K562 (cell line): Measurements from ENCODE around the gene ARHGEF3. TPM values are rescaled to one million over a fixed set of nuclear protein-coding genes. Genes with fewer than 3 reads are reported as not detected.

ENCODE experiments used
- ATAC-seq: fragments of 200-7000 bp; cut with Tn5 transposase; 3 replicates; pipeline ENCODE4 v1.9.1; 2020; ENCODE audit warnings: moderate library complexity
- BruUV-seq: library from RNA; stranded (reverse); fragments of 400-500 nt; replicated peaks from 2 replicates; lab custom pipeline; 2021; lab: Mats Ljungman, UMichigan
- CTCF ChIA-PET: fragments of 300-600 bp; formaldehyde crosslinking; extraction: SDS; loops from one replicate; lab custom pipeline; 2021; ENCODE audit warnings: low intra/inter-chr PET ratio; lab: Yijun Ruan, JAX
- POLR2A ChIA-PET: fragments of 300-600, 350-650 bp; sonication (Branson Sonifier 250); formaldehyde crosslinking; extraction: SDS; loops from one replicate; lab custom pipeline; 2021; ENCODE audit warnings: antibody characterized with exemption, inconsistent platforms; lab: Yijun Ruan, JAX
- DNase-seq, 4 experiments: peaks; one replicate each; pipeline versions ENCODE4 v3.0.0 to v3.0.0-alpha.2; 2011 to 2018; ENCODE audit warnings: low spot score in 3 of 4, mixed read lengths in 3 of 4; ENCODE audit errors: extremely low read depth in 1 of 4
- FAIRE-seq: peaks from 2 replicates; lab custom pipeline; 2011; peaks lifted over from hg19 to GRCh38; lab: Jason Lieb, UNC
- H2AFZ ChIP-seq: 2 replicates; pipeline ENCODE4 v1.6.0; 2011; ENCODE audit warnings: low read depth, low read length, control low read depth, inconsistent platforms
- H3K27ac ChIP-seq: fragments of 200-600 bp; 3 replicates; pipeline ENCODE4 v1.8.0; 2011; ENCODE audit warnings: low read depth, mild to moderate bottlenecking, control low read depth, inconsistent platforms, low read length, moderate library complexity, mixed read lengths; ENCODE audit errors: extremely low read depth
- H3K27me3 ChIP-seq, 2 experiments: fragments of 300-600 bp in 1 of 2; 2 replicates in 1 of 2; 3 replicates in 1 of 2; pipeline versions ENCODE4 v1.6.0 to v1.8.0; 2011; ENCODE audit warnings: inconsistent platforms in 2 of 2, low read length in 2 of 2, mild to moderate bottlenecking in 1 of 2, mixed read lengths in 1 of 2, moderate library complexity in 1 of 2; ENCODE audit not compliant: control insufficient read depth in 2 of 2, insufficient read depth in 2 of 2
- H3K36me3 ChIP-seq: fragments of 300-600 bp; 3 replicates; pipeline ENCODE4 v1.8.0; 2011; ENCODE audit warnings: mild to moderate bottlenecking, low read length, inconsistent platforms; ENCODE audit not compliant: control insufficient read depth, insufficient read depth
- H3K4me1 ChIP-seq, 2 experiments: fragments of 200-600 bp in 1 of 2; replicated peaks in 1 of 2; 2 replicates in 1 of 2; 3 replicates in 1 of 2; pipeline versions ENCODE4 v1.5.1 to v1.8.0; 2011; ENCODE audit warnings: inconsistent platforms in 2 of 2, low read length in 2 of 2, mild to moderate bottlenecking in 1 of 2, mixed read lengths in 1 of 2, moderate library complexity in 1 of 2; ENCODE audit not compliant: control insufficient read depth in 2 of 2, insufficient read depth in 2 of 2
- H3K4me2 ChIP-seq: 2 replicates; pipeline ENCODE4 v1.6.1; 2011; ENCODE audit warnings: low read length, control low read depth, inconsistent platforms, mixed read lengths; ENCODE audit not compliant: insufficient read depth
- H3K4me3 ChIP-seq: fragments of 200-600 bp; sonication (generic), shearing (Covaris generic); 2 replicates; pipeline ENCODE4 v1.5.1; 2016; ENCODE audit warnings: control low read depth, inconsistent platforms
- H3K79me2 ChIP-seq: fragments of 200-600 bp; 3 replicates; pipeline ENCODE4 v1.8.0; 2011; ENCODE audit warnings: low read length, inconsistent platforms; ENCODE audit not compliant: control insufficient read depth, insufficient read depth
- H3K9ac ChIP-seq, 2 experiments: 2 replicates each; pipeline versions ENCODE4 v1.6.0 to v1.6.1; 2011; ENCODE audit warnings: low read depth in 2 of 2, low read length in 2 of 2, control low read depth in 1 of 2, inconsistent platforms in 1 of 2, mild to moderate bottlenecking in 1 of 2, mixed read lengths in 1 of 2; ENCODE audit not compliant: insufficient read depth in 1 of 2
- H3K9me1 ChIP-seq: one replicate; pipeline ENCODE4 v1.6.0; 2011; ENCODE audit warnings: inconsistent platforms, mild to moderate bottlenecking, low read length, moderate library complexity; ENCODE audit not compliant: control insufficient read depth, insufficient read depth
- H3K9me3 ChIP-seq: replicated peaks from 2 replicates; pipeline ENCODE4 v1.5.1; 2011; ENCODE audit warnings: low read depth, low read length, inconsistent platforms; ENCODE audit not compliant: control insufficient read depth, insufficient read depth
- H4K20me1 ChIP-seq: replicated peaks from 2 replicates; pipeline ENCODE4 v1.6.1; 2011; ENCODE audit warnings: low read length, inconsistent platforms, mixed read lengths; ENCODE audit not compliant: control insufficient read depth, insufficient read depth
- DMBX1 ChIP-seq: fragments of 250-450 bp; sonication (Bioruptor Pico); IDR thresholded peaks from 2 replicates; pipeline ENCODE4 v1.8.0; 2022; ENCODE audit warnings: inconsistent platforms, mild to moderate bottlenecking, moderate library complexity, borderline replicate concordance
- ESRRB ChIP-seq: fragments of 250-450 bp; sonication (Bioruptor Pico); IDR thresholded peaks from 2 replicates; pipeline ENCODE4 v1.5.0; 2020; ENCODE audit warnings: mild to moderate bottlenecking, moderate library complexity, borderline replicate concordance
- KLF1 ChIP-seq: fragments of 450-650 bp; IDR thresholded peaks from 2 replicates; pipeline ENCODE4 v1.6.1; 2016; ENCODE audit warnings: missing genetic modification characterization, missing compliant biosample characterization
- MGA ChIP-seq: fragments of 450-650 bp; IDR thresholded peaks from 2 replicates; pipeline ENCODE4 v1.6.1; 2016; ENCODE audit warnings: mild to moderate bottlenecking, moderate library complexity
- NFIC ChIP-seq: fragments of 450-650 bp; IDR thresholded peaks from 2 replicates; pipeline ENCODE4 v1.6.1; 2017; ENCODE audit warnings: mild to moderate bottlenecking, inconsistent platforms
- WGBS: fragments of 100-300 bp; shearing (Covaris generic); methylation state at CpG from one replicate; pipeline ENCODE4 v1.1.6; 2016; ENCODE audit warnings: low coverage, mixed read lengths; ENCODE audit not compliant: insufficient coverage; ENCODE audit errors: missing lambda C conversion rate; 5-methylcytosine and 5-hydroxymethylcytosine counted together
- in situ Hi-C: fragments of 300-500 bp; cut with MboI; formaldehyde crosslinking; loops from 4 replicates; pipeline ENCODE4 v1.15.0; 2018; ENCODE audit warnings: inconsistent platforms, mixed read lengths
- intact Hi-C: fragments of 100-400 bp; cut with micrococcal nuclease; formaldehyde crosslinking; loops from 2 replicates; pipeline ENCODE4 v1.14.2; 2022
- polyA plus RNA-seq, 8 experiments: library from polyadenylated mRNA; depleted of rRNA in 4 of 8; stranded (reverse) in 5 of 8; unstranded in 3 of 8; fragments of >200 nt; fragmentation: Nextera tagmentation in 2 of 8; fragmentation: Illumina TruSeq in 1 of 8; extraction: Ambion mirVana in 2 of 8; extraction: Trizol in 1 of 8; gene quantifications; 2 replicates each; pipeline versions ENCODE4 v1.2.1 to v1.2.3, GENCODE V29; 2011 to 2014; ENCODE audit warnings: inconsistent platforms in 1 of 8, missing spikeins in 1 of 8
- total RNA-seq, 7 experiments: library from RNA; depleted of rRNA in 6 of 7; stranded (reverse); fragments of >200 nt in 6 of 7; fragmentation: Illumina TruSeq in 2 of 7; extraction: Trizol in 2 of 7; gene quantifications; 2 replicates each; pipeline versions ENCODE4 v1.2.1 to v1.2.3, GENCODE V29; 2011 to 2021; ENCODE audit warnings: low replicate concordance in 1 of 7
- TF ChIP-seq, protein P1 (sequence below): fragments of 200-400 bp; formaldehyde crosslinking; IDR thresholded peaks from 2 replicates; pipeline ENCODE4 v1.6.1; 2017; ENCODE audit warnings: mild to moderate bottlenecking, low read depth, low read length, moderate library complexity

Gene ARHGEF3
- total and polyA plus RNA-seq, 9 of the 15 experiments (the other 6 are each of a cell fraction or from before 2014, with no cell fraction given): 0.77 to 2.7 (median 1.4) TPM

DNA sequence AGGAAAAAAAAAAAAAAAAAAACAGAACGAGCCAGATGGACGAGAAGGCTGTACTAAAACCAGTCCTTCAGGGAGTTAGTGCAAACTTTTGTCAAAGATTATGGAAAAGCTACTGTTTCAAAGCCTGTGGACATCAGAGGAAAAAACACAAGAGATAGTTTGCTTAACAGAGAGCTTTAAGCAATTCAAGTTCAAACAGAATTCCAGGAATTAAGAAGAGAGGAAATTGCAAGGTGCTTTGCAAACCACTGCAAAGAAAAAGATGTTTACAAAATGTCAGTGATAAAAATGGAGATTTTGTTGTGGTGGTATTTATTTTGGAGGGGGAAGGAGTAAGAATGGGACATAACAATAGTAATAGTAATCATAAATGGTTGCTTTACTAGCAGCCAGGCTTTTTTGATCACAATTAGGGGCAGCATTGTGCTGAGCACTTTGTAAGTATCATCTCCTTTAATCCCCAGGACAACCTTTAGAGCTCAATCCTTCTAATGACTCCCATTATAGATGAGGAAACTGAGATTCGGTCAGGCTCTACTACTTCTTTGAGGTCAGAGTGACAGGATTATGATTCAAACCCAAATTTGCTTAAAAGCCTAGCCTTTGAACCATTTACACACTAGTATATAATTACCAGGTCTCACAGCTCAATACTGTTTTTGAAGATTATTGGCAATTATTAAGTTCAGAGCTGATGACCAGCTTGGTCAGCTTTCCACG lies 22.4 kb upstream of the ARHGEF3 start:
- BruUV-seq: no TSS peak
- no peak overlapping the region for H3K4me3 ChIP-seq
- ATAC-seq (no peak), FAIRE-seq (no peak), DNase-seq (no peak)
- no peaks in the 10 kb centered on the region for H3K79me2 ChIP-seq
- CTCF ChIA-PET: no interaction called here
- peaks cover 0 to under 1% of the 10 kb centered on the region in 2 experiments; a peak in 1 of 5 replicates for H3K27me3 ChIP-seq
- POLR2A ChIA-PET: interaction anchor here (1.6 kb wide), 1 partner anchor 17 kb away, joined by 5 read pairs; no protein-coding TSS in a partner anchor
- no peaks in the 10 kb centered on the region for H3K9me1 ChIP-seq
- no peaks in the 10 kb centered on the region for H3K36me3 ChIP-seq
- no peak overlapping the region for H3K9ac ChIP-seq
- intact Hi-C loops (no loop called here), in situ Hi-C loops (no loop called here)
- H4K20me1 ChIP-seq: no peaks in the 10 kb centered on the region
- H2AFZ ChIP-seq: no peak overlapping the region
- H3K4me2 ChIP-seq: no peak overlapping the region
- 0% methylated on average over 4 of the region's 4 CpGs for WGBS
- H3K27ac ChIP-seq: no peak overlapping the region
- TF ChIP-seq NFIC: no peak
- TF ChIP-seq MGA: no peak
- no peak for TF ChIP-seq ESRRB (CRISPR knock-in tag)
- TF ChIP-seq KLF1 (tag): no peak
- TF ChIP-seq, protein P1, sequence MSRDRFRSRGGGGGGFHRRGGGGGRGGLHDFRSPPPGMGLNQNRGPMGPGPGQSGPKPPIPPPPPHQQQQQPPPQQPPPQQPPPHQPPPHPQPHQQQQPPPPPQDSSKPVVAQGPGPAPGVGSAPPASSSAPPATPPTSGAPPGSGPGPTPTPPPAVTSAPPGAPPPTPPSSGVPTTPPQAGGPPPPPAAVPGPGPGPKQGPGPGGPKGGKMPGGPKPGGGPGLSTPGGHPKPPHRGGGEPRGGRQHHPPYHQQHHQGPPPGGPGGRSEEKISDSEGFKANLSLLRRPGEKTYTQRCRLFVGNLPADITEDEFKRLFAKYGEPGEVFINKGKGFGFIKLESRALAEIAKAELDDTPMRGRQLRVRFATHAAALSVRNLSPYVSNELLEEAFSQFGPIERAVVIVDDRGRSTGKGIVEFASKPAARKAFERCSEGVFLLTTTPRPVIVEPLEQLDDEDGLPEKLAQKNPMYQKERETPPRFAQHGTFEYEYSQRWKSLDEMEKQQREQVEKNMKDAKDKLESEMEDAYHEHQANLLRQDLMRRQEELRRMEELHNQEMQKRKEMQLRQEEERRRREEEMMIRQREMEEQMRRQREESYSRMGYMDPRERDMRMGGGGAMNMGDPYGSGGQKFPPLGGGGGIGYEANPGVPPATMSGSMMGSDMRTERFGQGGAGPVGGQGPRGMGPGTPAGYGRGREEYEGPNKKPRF: no peak
- no peak for TF ChIP-seq DMBX1
- no peaks in the 10 kb centered on the region for H3K4me1 ChIP-seq
- no peaks in the 10 kb centered on the region for H3K9me3 ChIP-seq
